AG09309 (cell line): ENCODE results near the gene DOCK11.
A peak's percentile ranks its signal among the peaks of the same experiment; 100 is the strongest.

Experiments
- DNase-seq: peaks from one replicate; pipeline ENCODE4 v3.0.0-alpha.2; 2010; ENCODE audit warnings: low read depth
- H3K4me3 ChIP-seq: 2 replicates; pipeline ENCODE4 v1.5.1; 2011; ENCODE audit warnings: mild to moderate bottlenecking, low read depth, low read length, moderate library complexity; ENCODE audit not compliant: control insufficient read depth
- CTCF ChIP-seq: IDR thresholded peaks from 2 replicates; pipeline ENCODE4 v1.5.1; 2011; ENCODE audit warnings: mild to moderate bottlenecking, low read depth, low read length, inconsistent platforms; ENCODE audit not compliant: insufficient read depth, control insufficient read depth; ENCODE audit errors: missing control alignments

DOCK11 gene

GRCh38 chrX:118655561-118656246, 160.1 kb downstream of the DOCK11 start:
- no peak overlapping the region for H3K4me3 ChIP-seq
- TF ChIP-seq CTCF, result no peak
- DNase-seq, result peak; percentile 11

- no peak overlapping the region for H3K4me3 ChIP-seq
- no peak for DNase-seq
- no peak for TF ChIP-seq CTCF
Measured at GRCh38 chrX:118657413-118657812, 161.8 kb downstream of the DOCK11 start.

- DNase-seq, result no peak
- TF ChIP-seq CTCF, result no peak
- H3K4me3 ChIP-seq, result no peak overlapping the region
Measured at GRCh38 chrX:118660085-118660484, 164.5 kb downstream of the DOCK11 start.

GRCh38 chrX:118665204-118665603, 169.6 kb downstream of the DOCK11 start:
- DNase-seq, result no peak
- H3K4me3 ChIP-seq, result no peak overlapping the region
- TF ChIP-seq CTCF, result no peak

GRCh38 chrX:118666521-118666920, 170.9 kb downstream of the DOCK11 start:
- TF ChIP-seq CTCF, result no peak
- DNase-seq, result no peak
- H3K4me3 ChIP-seq, result no peak overlapping the region

- H3K4me3 ChIP-seq, result no peak overlapping the region
- TF ChIP-seq CTCF, result no peak
- no peak for DNase-seq
Measured at GRCh38 chrX:118669435-118669834, 173.8 kb downstream of the DOCK11 start.
